T-helper 9 cell (primary cell): ENCODE results near the gene SMYD2.

Experiments used
- DNase-seq: peaks from one replicate; pipeline ENCODE4 v3.0.0-alpha.2; 2020

SMYD2 gene

DNA sequence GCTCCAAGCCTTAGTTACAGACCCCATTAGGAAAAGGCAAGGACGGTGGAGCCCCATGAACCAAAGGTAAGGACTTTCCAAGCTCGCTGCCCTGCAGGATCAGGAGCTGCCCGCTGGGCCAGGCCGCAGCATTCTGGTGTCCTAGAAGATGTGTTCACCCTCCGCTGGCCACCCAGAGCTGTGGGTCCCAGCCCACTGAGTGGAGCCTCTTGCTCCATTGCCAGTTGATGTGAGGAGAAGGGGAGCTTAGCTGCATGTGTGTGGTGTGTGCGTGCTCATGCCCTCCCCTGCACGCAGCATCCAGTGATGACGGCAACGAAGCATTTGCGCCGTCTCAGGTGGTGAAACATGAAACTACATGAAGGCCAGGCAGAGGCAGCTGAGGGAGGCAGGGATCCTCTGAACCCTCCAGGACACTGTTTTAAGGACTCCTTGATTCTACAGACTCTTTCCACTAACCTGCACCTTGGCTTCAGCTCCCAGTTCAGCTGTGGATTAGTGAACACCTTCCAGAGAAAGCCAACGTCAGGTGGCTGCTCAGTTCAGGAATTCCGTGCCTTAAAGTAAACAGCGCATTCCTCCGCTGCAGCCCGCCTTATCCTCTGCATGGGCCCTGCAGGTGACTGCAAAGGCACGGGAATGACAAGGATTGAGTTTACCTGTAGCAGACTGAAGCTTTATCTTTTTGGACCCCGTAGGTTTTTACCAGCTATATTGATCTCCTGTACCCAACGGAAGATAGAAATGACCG is 48.7 kb downstream of the SMYD2 start:
- no peak for DNase-seq

DNA sequence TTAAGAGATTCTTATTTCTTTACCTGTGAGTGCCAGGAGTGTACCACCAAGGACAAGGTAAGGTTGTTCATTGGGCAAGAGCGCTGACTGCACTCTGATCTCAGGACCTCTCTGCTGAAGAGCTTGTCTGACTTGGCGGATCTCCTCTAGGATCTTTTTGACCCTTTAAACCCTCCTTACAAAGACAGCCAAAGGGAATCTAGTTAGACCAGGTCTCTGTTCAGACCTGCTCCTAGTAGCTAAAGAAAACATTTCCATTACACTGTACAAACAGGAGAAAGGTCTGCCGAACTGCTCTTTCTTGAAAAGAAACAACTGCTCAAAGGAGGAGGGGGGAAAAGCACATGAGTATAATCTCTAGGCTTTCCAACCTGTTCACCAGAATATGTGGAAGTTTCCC is 49.3 kb downstream of the SMYD2 start:
- no peak for DNase-seq

DNA sequence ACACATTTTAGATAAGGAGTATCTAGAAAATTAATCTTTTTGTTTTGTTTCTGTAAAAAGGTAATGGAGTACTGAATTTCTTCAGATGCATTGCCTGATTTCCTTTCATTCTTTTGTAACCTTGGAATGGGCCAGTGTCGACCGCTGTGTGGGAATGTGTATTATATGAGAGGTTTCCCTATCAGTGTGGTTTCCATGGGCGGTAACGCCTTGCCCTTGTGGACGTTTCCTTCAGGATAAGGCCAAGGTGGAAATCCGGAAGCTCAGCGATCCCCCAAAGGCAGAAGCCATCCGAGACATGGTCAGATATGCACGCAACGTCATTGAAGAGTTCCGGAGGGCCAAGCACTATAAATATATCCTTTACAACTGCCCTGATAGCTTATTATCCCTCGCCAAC is 49.8 kb downstream of the SMYD2 start:
- DNase-seq: no peak

DNA sequence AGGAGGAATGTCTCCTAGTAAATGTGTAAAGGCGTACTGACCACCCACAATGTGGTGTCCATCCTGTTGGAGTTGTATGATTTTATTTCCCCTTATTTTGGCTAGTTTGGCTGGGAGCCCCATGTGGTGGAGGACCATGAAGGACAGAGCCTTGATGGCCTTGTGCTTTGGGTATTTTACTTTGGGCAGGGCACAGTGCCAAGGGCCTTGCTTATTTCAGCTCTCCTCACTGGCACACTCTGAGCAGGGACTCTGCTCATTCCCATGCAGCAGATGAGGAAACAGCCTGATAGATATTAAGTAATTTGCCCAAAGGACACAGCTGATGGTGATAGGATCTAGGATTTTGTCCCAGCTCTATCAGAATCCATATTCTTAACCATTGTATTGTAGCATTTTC is 50.2 kb downstream of the SMYD2 start:
- DNase-seq: no peak

DNA sequence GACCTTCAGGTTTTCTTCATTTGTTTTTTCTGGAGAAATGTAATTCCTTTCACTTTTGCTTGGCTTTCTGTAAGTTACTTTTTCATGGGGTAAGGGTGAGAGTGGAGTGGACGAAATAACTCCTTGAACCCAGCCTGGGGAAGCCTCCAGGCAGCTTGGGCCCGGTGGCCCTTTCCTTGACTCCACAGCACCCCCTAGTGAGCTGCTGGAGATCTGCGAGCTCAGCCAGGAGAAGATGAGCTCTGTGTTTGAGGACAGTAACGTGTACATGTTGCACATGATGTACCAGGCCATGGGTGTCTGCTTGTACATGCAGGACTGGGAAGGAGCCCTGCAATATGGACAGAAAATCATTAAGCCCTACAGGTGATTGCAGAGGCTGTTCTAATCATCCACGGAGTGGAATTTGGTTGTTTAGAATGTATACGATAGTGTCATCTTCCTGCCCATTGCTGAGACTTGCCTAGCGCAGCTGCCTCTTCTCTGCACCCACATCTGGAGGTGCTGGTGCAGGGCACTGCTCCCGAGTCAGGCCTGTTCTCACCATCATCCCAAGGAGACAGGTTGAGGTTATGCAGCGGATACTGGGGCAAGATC is 51.0 kb downstream of the SMYD2 start:
- DNase-seq: peak; percentile 41

DNA sequence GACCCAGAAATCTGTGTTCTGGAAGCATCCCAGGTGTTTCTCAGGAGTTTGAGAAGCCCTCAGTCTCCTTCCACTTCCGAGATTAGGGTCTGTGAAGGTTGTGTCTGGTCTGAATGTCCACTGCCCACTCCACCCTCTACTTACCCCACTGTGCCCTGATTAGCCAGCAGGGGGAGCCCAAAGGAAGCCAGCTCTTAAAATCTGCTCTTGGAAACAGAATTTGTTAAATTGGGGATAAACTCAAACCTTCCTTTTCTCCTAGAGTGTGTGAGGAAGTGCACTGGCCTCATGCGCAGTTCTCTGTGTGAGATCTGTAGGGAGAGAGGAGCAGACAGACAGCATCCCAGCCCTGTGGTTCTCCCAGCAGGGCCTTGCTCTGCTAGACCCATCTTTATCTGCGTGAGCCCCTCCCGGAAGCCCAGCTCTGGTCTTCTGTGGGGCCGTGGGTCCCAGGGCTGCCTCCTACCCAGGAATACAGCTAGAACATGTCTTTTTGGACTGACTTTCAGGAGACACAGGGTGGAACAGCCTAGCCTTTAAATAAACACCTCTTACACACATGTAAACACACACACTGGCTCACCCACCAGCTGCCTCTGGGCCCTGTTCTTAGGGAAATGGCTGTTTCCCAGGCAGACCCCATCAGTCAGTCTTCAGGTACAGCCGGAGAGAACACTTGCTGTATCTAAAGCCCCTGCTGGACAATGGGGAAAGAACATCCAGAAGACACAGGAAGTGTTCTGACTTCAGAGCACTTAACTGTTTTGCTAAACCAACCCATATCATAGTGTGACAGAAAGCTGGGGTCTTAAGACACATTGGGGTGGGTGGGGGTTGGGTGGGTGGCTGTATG is 52.2 kb downstream of the SMYD2 start:
- DNase-seq: peak; percentile 18

DNA sequence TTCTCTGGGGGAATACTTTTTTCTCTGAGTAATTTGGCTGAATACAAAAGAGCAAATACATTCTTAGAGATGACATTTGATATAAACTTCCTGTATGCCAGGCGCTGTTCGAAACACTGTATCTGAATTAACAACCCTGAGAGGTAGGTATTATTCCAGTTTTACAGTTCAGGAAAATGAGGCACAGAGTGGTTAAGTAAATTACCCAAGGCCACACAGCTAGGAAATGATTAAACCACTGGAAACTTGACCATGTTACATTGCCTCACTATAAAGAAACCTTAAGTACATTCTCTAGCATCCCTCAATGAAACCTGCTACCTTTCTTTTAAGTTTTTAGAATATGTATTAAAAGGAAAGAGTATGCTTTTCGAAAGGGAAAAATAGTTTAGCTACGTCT is 54.6 kb downstream of the SMYD2 start:
- no peak for DNase-seq

DNA sequence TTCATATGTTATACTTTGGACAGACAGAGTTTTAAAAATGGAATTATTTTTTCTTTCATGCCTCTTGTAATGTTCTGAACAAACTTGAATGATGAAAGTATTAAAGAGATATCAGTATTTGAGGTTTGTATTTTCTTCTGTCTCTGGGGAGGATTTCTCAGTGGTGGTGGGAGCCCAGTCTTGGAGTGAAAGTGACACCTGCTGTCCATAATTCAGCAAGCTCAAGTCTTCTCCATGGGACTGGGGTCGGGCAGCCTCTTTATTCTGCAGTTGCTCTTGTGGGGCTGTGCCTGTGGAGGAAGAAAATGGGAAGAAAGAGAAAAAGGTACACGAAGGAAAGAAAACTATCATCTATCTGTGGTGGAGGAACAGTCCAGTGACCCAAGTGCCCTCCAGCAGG is 56.1 kb downstream of the SMYD2 start:
- no peak for DNase-seq

DNA sequence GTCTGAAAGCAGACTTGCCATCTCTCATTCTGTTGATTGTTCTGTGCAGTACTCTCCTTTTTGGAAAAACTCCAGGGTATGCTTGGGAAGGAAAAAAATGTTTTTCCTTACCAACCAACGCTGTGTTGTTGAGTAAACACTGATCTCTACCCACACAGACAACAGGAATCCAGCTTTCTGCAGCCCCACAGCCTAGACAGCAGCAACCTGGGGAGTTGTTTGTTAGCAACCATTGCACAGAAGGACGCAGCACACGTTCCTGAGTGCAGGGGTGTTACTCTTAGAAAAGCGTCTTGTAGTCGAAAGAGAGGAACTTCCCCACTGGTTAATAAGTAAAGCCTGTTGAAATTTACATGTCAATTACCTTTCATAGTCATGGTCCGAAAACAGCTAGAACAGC is 56.6 kb downstream of the SMYD2 start:
- no peak for DNase-seq

DNA sequence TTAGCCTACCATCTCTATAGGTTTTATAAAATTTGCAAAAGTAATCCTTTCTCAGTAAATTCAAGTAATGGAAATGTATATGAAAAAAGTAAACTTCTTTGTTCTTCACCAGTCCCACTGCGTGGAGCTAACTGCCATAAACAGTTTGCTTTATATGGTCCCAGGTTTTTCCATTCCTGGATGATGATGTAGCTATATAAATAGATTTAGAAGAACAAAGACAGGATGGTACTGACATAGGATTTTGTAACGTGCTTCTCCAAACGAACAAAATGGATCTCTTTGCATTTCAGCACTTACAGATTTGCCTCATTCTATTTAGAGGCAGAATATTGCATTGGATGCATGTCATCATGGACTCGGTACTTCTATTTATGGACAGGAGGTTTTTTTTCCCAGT is 57.3 kb downstream of the SMYD2 start:
- no peak for DNase-seq

DNA sequence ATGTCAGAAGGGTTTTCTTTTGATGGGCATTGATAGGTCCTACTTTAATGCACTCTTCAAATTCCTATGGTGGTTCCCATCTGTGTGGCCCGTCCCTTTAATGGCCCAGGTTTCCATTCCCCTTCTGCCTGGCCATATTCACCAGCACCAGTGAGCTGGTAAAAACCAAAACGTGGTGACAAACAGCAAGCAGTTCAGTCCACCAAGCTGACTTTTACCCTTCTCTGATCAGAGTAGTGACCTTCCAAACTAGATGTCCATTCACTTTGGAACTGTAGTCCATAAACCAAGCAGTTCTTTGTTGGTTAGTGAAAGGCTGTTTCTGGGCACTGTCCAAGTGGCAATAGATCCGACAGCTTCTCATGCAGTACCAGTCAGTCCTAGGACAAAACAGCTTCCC is 60.5 kb downstream of the SMYD2 start:
- no peak for DNase-seq

DNA sequence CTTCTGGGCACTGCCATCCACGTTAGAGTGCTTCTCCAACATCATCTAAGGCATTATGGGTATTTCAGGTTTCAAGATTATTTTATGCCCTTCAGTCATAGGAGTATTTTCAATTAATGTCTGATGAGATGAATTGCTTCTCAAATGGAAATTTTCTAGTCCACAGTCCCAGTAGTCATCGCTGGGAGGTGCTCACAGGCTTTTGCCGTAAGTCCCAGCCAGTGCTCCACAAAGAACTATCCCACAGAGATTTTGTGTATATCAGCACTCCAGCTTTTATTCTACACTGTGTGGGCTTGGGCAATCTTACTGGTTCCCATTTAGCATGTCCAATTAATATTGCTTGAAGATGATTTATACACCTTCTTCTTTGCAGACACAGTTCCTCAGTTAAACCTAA is 61.0 kb downstream of the SMYD2 start:
- no peak for DNase-seq

DNA sequence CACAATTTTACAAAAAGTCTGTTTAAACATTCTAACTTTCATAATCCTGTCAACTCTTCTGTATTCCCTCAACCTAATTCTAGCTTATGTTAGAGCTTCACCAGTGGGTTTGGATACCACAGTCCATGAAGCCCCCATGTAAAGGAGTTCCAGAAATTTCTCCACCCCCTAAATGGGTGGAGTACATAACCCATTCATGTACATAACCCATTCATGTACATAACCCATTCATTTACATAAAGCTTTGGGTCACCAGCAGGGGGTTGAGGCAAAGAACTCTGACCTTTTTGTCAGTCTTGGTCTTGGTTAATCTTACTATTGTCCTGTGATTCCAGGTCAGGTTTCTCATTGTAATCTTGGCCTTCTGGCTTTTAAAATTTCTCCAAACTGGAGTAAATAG is 61.6 kb downstream of the SMYD2 start:
- no peak for DNase-seq

DNA sequence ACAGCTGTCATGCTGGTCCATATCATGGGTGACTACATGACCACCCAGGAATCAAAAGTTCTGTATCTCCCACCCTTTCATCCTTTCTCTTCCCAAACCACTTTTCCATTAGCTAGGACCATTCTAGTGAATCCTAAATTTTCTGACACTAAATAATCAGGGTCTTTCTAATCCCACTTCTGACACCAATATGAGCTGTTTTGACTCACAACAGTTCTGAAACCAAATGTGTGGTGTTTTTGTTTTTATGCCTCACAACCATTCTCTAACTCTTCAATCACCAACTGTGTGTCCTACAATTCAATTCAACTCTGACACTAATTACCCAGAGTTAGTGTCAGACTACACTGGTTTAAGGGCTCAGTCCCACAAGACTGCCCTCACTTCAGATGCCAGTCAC is 63.9 kb downstream of the SMYD2 start:
- DNase-seq: no peak

DNA sequence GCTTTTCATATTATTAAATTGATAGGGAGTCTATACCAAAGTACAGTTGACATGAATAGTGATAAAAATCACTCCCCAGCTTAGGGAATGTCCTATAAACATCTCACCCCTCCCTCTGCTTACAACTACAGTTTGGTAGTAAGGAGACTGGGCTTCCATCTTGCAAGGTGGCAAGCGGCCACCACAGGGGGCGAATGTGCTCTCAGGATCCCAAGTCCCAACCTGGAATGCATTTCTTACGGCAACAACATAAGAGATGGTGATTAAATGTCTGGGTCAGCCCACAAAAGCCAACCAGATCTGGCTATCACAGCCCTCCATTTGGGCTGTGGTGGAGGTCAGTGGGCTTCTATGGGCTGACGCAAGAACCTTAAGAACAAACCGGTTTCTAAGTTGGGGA is 68.0 kb downstream of the SMYD2 start:
- DNase-seq: no peak

DNA sequence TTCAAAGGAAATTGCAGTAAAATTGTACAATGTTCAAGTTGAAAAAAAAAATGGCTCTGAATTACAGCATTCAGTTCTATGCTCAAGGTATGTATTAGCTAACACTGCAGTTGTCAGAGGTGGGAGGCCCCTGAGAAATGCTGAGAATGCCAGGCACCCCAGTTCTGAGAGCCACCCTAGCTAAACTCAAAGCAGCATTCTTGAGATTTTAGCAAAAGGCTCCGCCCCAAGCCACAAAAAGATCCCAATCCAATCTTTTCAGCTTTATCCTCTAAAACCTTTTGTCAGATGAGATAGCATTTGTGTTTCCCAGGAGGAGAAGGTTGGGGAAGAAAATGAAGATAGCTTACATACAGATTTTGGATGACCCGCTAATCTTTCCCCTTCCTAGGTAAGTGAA is 68.8 kb downstream of the SMYD2 start:
- DNase-seq: no peak

DNA sequence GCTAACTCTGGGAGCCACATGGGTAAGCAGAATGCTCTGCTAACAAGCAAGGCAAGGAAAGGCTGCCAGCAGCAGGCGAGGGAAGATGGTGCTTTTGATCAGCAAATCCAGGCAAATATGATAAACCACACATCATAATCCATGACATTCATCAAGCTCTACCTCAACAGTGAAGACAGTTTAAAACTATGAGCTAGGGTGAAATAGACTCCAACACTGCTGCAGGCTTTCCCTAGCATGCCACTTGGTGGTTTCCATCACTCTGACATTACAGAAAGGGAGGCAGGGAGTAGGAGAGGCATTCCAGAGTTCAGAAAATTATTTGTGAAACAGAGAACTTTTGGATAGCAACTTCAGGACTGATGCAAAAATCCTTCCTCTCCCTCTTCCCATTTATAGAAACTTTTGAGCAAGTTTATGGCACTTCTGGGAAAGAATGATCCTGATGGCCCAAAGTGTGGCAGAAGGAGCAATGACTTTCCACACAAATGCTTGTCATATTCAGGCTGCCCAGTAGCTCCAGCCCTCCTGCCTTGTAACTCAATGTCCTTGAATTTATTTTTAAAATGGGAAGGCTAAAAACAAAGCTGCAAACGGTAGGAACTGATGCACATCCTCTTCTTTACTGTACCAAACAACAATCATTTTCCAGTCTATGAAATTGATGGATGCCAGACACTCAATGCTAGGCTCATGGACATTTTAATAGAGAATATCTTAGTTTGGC is 70.8 kb downstream of the SMYD2 start:
- no peak for DNase-seq

DNA sequence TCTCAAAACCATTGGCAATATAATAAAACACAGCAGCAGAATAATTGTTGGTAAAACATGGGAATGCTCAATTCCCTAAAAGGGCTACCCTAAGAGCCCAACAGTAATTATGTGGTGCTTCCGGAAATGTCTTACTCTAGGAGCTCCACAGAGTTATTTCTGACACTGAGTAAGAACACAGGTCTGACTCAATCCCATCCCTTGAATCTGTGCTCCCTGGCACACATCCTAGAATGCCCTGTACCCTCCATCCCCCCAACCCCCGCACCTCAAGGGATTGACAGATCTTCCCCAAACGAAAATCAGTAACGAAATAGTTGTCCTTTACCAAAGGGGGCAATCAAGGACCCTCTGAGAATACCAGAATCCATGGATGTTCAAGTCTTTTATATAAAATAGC is 71.9 kb downstream of the SMYD2 start:
- no peak for DNase-seq

DNA sequence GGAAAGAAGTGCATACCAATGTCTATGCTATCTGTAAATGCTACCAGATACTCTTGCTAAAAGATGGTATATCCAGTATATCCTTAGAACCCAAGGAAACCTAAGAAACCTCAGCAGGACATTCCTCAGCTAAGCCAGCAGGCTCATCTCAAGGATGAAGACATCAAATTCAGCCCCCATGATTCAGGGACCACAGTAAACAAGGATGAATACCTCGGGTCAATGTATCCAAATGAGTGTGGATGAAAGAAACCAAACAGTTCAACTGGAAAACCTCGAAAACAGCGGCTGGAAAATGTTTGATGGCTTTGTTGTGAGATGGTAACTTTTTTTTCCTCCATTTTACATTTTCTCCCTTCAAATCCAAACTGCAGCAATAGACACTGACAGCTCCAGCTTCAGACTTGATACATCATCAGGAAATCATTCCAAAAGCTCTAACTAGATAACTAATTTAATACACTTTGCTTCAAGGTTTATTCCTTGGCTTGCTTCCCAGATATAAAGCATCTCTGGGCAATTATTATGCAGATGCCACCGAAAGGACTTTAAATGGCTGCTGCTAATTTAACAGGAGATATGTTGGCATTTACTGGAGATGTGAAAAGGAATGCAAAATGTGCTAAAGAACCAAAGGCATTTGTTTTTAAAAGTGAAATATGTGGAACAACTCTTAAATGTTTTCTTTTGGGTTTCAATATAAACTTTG is 73.6 kb downstream of the SMYD2 start:
- no peak for DNase-seq

DNA sequence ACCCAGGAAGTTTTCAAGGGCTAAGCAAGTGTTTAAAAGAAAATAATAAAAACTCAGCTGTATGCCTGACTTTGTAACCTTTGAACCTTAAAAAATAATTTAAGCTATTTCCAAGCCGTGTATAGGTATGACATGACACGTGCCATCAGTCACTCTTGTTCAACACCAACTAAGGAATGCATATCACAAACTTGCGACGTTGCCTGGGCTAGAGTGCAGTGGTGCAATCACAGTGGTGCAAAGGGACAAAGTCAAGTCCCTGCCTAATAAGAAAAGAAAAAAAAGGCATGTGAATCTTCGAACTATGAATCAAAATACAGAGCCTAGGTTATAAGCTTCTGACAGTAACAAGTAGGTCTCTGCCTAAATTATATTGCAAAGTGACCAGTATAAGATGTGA is 79.2 kb downstream of the SMYD2 start:
- DNase-seq: no peak

DNA sequence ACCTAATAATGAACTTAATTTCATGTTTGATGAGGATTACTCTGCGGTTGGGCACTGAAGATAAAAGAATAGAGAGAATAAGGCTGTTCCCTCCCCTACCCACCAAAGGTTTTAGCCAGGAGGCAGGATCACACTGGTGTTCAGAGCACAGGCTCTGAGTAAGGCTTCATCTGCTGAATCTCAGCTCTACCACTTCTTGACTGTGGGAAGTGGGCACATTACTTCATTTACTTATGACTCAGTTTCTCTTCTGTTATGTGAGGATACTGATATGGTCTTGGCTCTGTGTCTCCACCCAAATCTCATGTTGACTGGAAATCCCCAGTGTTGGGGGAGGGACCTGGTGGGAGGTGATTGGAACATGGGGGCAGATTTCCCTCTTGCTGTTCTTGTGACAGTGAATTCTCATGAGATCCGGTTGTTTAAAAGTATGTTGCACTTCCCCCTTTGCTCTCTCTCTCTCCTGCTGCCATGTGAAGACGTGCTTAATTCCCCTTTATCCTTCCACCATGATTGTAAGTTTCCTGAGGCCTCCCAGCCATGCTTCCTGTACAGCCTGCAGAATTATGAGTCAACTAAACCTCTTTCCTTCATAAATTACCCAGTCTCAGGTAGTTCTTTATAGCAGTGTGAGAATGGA is 79.7 kb downstream of the SMYD2 start:
- no peak for DNase-seq

DNA sequence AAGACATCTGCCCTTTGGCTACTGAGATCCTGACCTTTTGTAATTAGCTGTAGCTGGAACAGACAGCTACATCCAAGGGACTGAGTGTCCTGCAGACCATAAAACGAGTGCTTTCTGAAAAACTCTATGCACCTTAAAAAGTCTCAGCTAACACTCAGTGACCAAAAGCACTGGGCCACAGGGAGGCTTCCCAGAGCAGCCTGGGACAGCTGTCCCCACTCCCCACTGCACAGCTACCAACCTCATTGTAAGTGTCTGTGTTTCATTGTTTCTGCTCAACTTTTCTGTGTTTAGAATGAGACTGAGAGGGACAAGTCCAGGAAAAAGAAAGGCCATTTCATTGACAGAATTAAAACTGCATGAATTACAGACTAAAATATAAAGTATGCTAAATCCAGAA is 80.7 kb downstream of the SMYD2 start:
- no peak for DNase-seq
